Keratinocyte (primary cell): Measurements from ENCODE around the gene IFT88. TPM values are rescaled to one million over a fixed set of nuclear protein-coding genes. Genes with fewer than 3 reads are reported as not detected.

Experiments
- DNase-seq: peaks from one replicate; pipeline ENCODE4 v3.0.0-alpha.2; 2011; ENCODE audit warnings: low read depth, missing footprints, low spot score
- FAIRE-seq: peaks from 2 replicates; lab custom pipeline; 2011; peaks lifted over from hg19 to GRCh38; lab: Jason Lieb, UNC
- H2AFZ ChIP-seq: 2 replicates; pipeline ENCODE4 v1.6.0; 2012; ENCODE audit warnings: low read length, control low read depth, inconsistent platforms; ENCODE audit not compliant: control insufficient read depth
- H3K27ac ChIP-seq: 2 replicates; pipeline ENCODE4 v1.5.1; 2011; ENCODE audit warnings: low read length; ENCODE audit not compliant: control insufficient read depth, insufficient read depth
- H3K27me3 ChIP-seq: 3 replicates; pipeline ENCODE4 v1.6.0; 2011; ENCODE audit warnings: low read length; ENCODE audit not compliant: control insufficient read depth, insufficient read depth; ENCODE audit errors: extremely low read depth
- H3K36me3 ChIP-seq, 2 experiments: 2 replicates in 1 of 2; 3 replicates in 1 of 2; pipeline ENCODE4 v1.5.1; 2011; ENCODE audit warnings: low read length in 2 of 2, mild to moderate bottlenecking in 1 of 2; ENCODE audit not compliant: control insufficient read depth in 2 of 2, insufficient read depth in 2 of 2; ENCODE audit errors: extremely low read depth in 1 of 2
- H3K4me1 ChIP-seq: 3 replicates; pipeline ENCODE4 v1.5.1; 2011; ENCODE audit warnings: low read length; ENCODE audit not compliant: control insufficient read depth, insufficient read depth; ENCODE audit errors: extremely low read depth
- H3K4me2 ChIP-seq: 3 replicates; pipeline ENCODE4 v1.6.0; 2011; ENCODE audit warnings: low read depth, low read length; ENCODE audit not compliant: control insufficient read depth, insufficient read depth; ENCODE audit errors: extremely low read depth
- H3K4me3 ChIP-seq, 3 experiments: fragments of 200-600 bp in 1 of 3; sonication (generic) in 1 of 3; 2 replicates in 2 of 3; 3 replicates in 1 of 3; pipeline ENCODE4 v1.5.1; 2011 to 2016; ENCODE audit warnings: low read length in 3 of 3, mild to moderate bottlenecking in 3 of 3, control low read depth in 2 of 3, inconsistent platforms in 1 of 3, low read depth in 1 of 3, mixed read lengths in 1 of 3, mixed run types in 1 of 3, moderate library complexity in 1 of 3; ENCODE audit not compliant: control insufficient read depth in 2 of 3, insufficient read depth in 2 of 3; ENCODE audit errors: extremely low read depth in 1 of 3
- H3K79me2 ChIP-seq: 2 replicates; pipeline ENCODE4 v1.6.0; 2012; ENCODE audit warnings: low read length; ENCODE audit not compliant: control insufficient read depth, insufficient read depth
- H3K9ac ChIP-seq: 3 replicates; pipeline ENCODE4 v1.6.0; 2011; ENCODE audit warnings: low read length; ENCODE audit not compliant: control insufficient read depth, insufficient read depth; ENCODE audit errors: extremely low read depth
- H3K9me1 ChIP-seq: 3 replicates; pipeline ENCODE4 v1.6.0; 2011; ENCODE audit warnings: low read length; ENCODE audit not compliant: control insufficient read depth, insufficient read depth; ENCODE audit errors: extremely low read depth
- H3K9me3 ChIP-seq: 2 replicates; pipeline ENCODE4 v1.5.1; 2012; ENCODE audit warnings: low read depth, low read length; ENCODE audit not compliant: control insufficient read depth
- H4K20me1 ChIP-seq: 3 replicates; pipeline ENCODE4 v1.6.0; 2011; ENCODE audit warnings: low read length; ENCODE audit not compliant: control insufficient read depth, insufficient read depth; ENCODE audit errors: extremely low read depth
- EZH2 ChIP-seq: IDR thresholded peaks from one replicate; pipeline ENCODE4 v1.6.1; 2012; ENCODE audit warnings: inconsistent platforms, mild to moderate bottlenecking, low read length, moderate library complexity
- dilution Hi-C: fragments of 300-500 bp; cut with MboI; formaldehyde crosslinking; loops from one replicate; pipeline ENCODE4 v1.7.0; 2020; ENCODE audit warnings: low sequenced_read_pairs; ENCODE audit not compliant: extremely low pct_ligation_motif_present
- polyA plus RNA-seq, 5 experiments: library from polyadenylated mRNA; depleted of rRNA in 3 of 5; stranded (reverse) in 3 of 5; stranded (forward) in 1 of 5; unstranded in 1 of 5; fragments of >200 nt; gene quantifications; 1 replicate in 1 of 5; 2 replicates in 3 of 5; 3 replicates in 1 of 5; pipeline versions ENCODE4 v1.2.1 to v1.2.3, GENCODE V29; 2011 to 2012; ENCODE audit warnings: missing spikeins in 2 of 5, low read depth in 1 of 5, low replicate concordance in 1 of 5
- TF ChIP-seq, protein P1 (sequence below), 3 experiments: IDR thresholded peaks in 1 of 3; conservative IDR thresholded peaks in 1 of 3; optimal IDR thresholded peaks in 1 of 3; 2 replicates in 2 of 3; 3 replicates in 1 of 3; pipeline versions ENCODE3 to v1.5.1; 2011; ENCODE audit warnings: low read length in 3 of 3, mild to moderate bottlenecking in 3 of 3, moderate library complexity in 2 of 3, control low read depth in 1 of 3, inconsistent platforms in 1 of 3; ENCODE audit not compliant: insufficient read depth in 2 of 3; ENCODE audit errors: extremely low read depth in 1 of 3

IFT88 gene
- polyA plus RNA-seq, 1 donor (not counting 4 experiments of a cell fraction or from before 2014, with no cell fraction given) = 9.5 TPM

DNA sequence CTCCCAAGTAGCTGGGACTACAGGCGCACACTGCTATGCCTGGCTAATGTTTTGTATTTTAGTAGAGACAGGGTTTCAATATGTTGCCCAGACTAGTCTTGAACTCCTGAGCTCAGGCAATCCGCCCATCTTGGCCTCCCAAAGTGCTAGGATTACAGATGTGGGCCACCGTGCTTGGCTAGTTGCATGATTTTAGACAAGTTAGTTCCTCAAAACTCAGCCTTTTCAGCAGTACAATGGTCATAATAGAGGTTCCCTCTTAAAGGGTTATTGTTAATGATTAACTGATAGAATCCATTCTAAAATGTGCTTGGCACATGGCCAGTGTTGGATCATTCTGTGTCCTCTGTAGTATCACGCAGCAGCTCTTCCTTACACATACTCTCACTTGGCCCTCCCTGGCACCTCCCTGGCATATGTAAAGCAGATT is 19.5 kb upstream of the IFT88 start:
- Histone ChIP-seq H3K4me3 (no peak overlapping the region), H3K4me2 (no peak overlapping the region), H3K27me3 (no peaks in the 10 kb centered on the region), H3K79me2 (no peaks in the 10 kb centered on the region), H3K9me3 (no peaks in the 10 kb centered on the region), H3K27ac (no peak overlapping the region), H3K9ac (no peak overlapping the region), H3K36me3 (no peaks in the 10 kb centered on the region), H4K20me1 (no peaks in the 10 kb centered on the region), H3K9me1 (no peaks in the 10 kb centered on the region), H3K4me1 (no peaks in the 10 kb centered on the region), H2AFZ (no peak overlapping the region)
- FAIRE-seq (no peak), DNase-seq (no peak)
- no peak for TF ChIP-seq EZH2
- TF ChIP-seq, protein P1, sequence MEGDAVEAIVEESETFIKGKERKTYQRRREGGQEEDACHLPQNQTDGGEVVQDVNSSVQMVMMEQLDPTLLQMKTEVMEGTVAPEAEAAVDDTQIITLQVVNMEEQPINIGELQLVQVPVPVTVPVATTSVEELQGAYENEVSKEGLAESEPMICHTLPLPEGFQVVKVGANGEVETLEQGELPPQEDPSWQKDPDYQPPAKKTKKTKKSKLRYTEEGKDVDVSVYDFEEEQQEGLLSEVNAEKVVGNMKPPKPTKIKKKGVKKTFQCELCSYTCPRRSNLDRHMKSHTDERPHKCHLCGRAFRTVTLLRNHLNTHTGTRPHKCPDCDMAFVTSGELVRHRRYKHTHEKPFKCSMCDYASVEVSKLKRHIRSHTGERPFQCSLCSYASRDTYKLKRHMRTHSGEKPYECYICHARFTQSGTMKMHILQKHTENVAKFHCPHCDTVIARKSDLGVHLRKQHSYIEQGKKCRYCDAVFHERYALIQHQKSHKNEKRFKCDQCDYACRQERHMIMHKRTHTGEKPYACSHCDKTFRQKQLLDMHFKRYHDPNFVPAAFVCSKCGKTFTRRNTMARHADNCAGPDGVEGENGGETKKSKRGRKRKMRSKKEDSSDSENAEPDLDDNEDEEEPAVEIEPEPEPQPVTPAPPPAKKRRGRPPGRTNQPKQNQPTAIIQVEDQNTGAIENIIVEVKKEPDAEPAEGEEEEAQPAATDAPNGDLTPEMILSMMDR (optimal IDR thresholded peaks at IDR 0.05 in 1 of 3, IDR thresholded peaks at IDR 0.05 in 1 of 3, conservative IDR thresholded peaks at IDR 0.05 in 1 of 3; ENCODE audit: extremely low read depth in 1 of 3, insufficient read depth in 2 of 3, low read length in 3 of 3) = no peak
- dilution Hi-C loops = no loop called here

DNA sequence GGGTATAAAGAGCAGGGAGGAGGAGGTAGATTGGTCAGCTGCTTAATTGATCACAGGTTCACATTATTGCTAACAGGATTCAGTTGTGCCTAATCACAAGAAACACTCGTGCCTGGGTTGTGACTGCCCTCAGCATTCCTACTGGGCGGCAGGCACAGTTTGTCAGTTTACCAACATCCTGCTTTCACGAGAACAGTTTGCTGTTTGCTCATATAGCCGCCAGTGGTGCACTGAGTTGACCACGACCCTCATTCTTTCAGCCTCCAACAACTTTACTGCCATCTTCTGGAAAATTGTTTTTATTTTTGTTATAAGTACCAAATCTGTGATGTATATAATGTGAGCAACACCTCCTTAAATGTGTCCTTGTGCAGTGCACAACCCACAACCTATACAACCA is 16.2 kb upstream of the IFT88 start:
- no peaks in the 10 kb centered on the region for H3K9me1 ChIP-seq
- FAIRE-seq (no peak), DNase-seq (no peak)
- H4K20me1 ChIP-seq = no peaks in the 10 kb centered on the region
- no peaks in the 10 kb centered on the region for H3K79me2 ChIP-seq
- H3K9me3 ChIP-seq = no peaks in the 10 kb centered on the region
- no peak overlapping the region for H3K4me3 ChIP-seq
- no peaks in the 10 kb centered on the region for H3K36me3 ChIP-seq
- no peak overlapping the region for H3K27ac ChIP-seq
- H3K4me1 ChIP-seq = no peaks in the 10 kb centered on the region
- H3K9ac ChIP-seq = no peak overlapping the region
- no peak overlapping the region for H2AFZ ChIP-seq
- dilution Hi-C loops = no loop called here
- no peaks in the 10 kb centered on the region for H3K27me3 ChIP-seq
- no peak for TF ChIP-seq EZH2
- TF ChIP-seq, protein P1 (optimal IDR thresholded peaks at IDR 0.05 in 1 of 3, IDR thresholded peaks at IDR 0.05 in 1 of 3, conservative IDR thresholded peaks at IDR 0.05 in 1 of 3; ENCODE audit: extremely low read depth in 1 of 3, insufficient read depth in 2 of 3, low read length in 3 of 3) = no peak
- H3K4me2 ChIP-seq = no peak overlapping the region
